Thymus (tissue), 11 donors: ENCODE results near the gene CHI3L1. TPM values are rescaled to one million over a fixed set of nuclear protein-coding genes. Genes with fewer than 3 reads are reported as not detected.

ENCODE experiments used
- DNase-seq, 9 donors: peaks; one replicate each; pipeline ENCODE4 v3.0.0-alpha.2; 2013; ENCODE audit warnings: low spot score in 9 of 9, low read depth in 6 of 9, missing footprints in 1 of 9
- H3K27ac ChIP-seq, 2 donors: one replicate each; pipeline ENCODE4 v1.5.1; 2013; ENCODE audit warnings: control low read depth in 1 of 2, low read depth in 1 of 2, low read length in 1 of 2, mild to moderate bottlenecking in 1 of 2, moderate library complexity in 1 of 2
- H3K27me3 ChIP-seq, 2 donors: one replicate each; pipeline ENCODE4 v1.5.1; 2013; ENCODE audit warnings: low read length in 1 of 2; ENCODE audit not compliant: control insufficient read depth in 2 of 2, insufficient read depth in 1 of 2
- H3K36me3 ChIP-seq, 2 donors: one replicate each; pipeline ENCODE4 v1.5.1; 2013; ENCODE audit warnings: low read length in 1 of 2, mild to moderate bottlenecking in 1 of 2, moderate library complexity in 1 of 2; ENCODE audit not compliant: control insufficient read depth in 2 of 2, insufficient read depth in 2 of 2
- H3K4me1 ChIP-seq, 2 donors: one replicate each; pipeline ENCODE4 v1.5.1; 2013; ENCODE audit warnings: low read length in 2 of 2; ENCODE audit not compliant: control insufficient read depth in 2 of 2, insufficient read depth in 2 of 2
- H3K4me3 ChIP-seq, 2 donors: one replicate each; pipeline ENCODE4 v1.5.1; 2013; ENCODE audit warnings: low read length in 2 of 2, control low read depth in 1 of 2, mild to moderate bottlenecking in 1 of 2
- H3K9me3 ChIP-seq, 2 donors: one replicate each; pipeline ENCODE4 v1.5.1; 2013; ENCODE audit warnings: low read length in 1 of 2, mild to moderate bottlenecking in 1 of 2; ENCODE audit not compliant: control insufficient read depth in 2 of 2, insufficient read depth in 1 of 2
- WGBS: extraction: QIAGEN DNeasy Blood & Tissue Kit; methylation state at CpG from one replicate; pipeline ENCODE4 v1.1.7; 2013; 5-methylcytosine and 5-hydroxymethylcytosine counted together
- polyA plus RNA-seq: library from polyadenylated mRNA; stranded (reverse); fragments of 200-250 nt; gene quantifications from one replicate; pipeline ENCODE4 v1.2.3, GENCODE V29; 2013
- total RNA-seq: library from RNA; stranded (reverse); fragments of 120-200 nt; gene quantifications from one replicate; pipeline ENCODE4 v1.2.4, GENCODE V29; 2013
- donor health status: healthy.

CHI3L1 gene
- total and polyA plus RNA-seq, 2 donors = 7.4 to 26.8 TPM

DNA sequence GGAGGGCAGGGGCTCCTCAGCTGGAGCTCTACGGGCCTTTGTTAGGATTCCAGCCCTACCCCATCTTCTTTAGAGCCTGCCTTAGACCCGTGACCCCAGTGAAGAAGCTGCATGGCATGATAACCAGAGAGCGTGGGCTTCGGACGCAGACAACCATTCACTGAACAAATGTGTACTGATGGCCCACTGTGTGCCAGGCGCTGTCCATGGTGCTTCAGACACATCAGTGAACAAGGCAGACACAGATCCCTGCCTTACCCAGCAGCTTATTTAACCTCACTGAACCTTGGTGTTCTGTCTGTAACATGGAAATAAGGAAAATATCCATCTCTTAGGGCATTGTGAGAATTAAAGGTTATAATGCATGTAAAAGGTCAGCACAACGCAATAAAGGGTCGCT is 33.4 kb upstream of the CHI3L1 start:
- H3K27me3 ChIP-seq = peaks cover 0 to 34% of the 10 kb centered on the region in 2 donors
- 98% methylated on average over 8 of the region's 8 CpGs for WGBS
- H3K9me3 ChIP-seq = no peaks in the 10 kb centered on the region
- H3K27ac ChIP-seq = no peak overlapping the region
- H3K4me3 ChIP-seq = no peak overlapping the region
- peaks cover 10 to 12% of the 10 kb centered on the region in 2 donors for H3K4me1 ChIP-seq
- H3K36me3 ChIP-seq = no peaks in the 10 kb centered on the region
- peak in 1 of 9 donors; percentile 5 for DNase-seq

- Histone ChIP-seq H3K36me3 (no peaks in the 10 kb centered on the region), H3K4me3 (no peak overlapping the region), H3K4me1 (peaks cover 11 to 15% of the 10 kb centered on the region in 2 donors), H3K27ac (no peak overlapping the region), H3K9me3 (no peaks in the 10 kb centered on the region), H3K27me3 (peaks cover 0 to 31% of the 10 kb centered on the region in 2 donors)
- WGBS = 95% methylated on average over 1 of the region's 1 CpG
- DNase-seq = no peak
These were observed 32.7 kb upstream of the CHI3L1 start for GRCh38 chr1:203219171-203219570.

DNA sequence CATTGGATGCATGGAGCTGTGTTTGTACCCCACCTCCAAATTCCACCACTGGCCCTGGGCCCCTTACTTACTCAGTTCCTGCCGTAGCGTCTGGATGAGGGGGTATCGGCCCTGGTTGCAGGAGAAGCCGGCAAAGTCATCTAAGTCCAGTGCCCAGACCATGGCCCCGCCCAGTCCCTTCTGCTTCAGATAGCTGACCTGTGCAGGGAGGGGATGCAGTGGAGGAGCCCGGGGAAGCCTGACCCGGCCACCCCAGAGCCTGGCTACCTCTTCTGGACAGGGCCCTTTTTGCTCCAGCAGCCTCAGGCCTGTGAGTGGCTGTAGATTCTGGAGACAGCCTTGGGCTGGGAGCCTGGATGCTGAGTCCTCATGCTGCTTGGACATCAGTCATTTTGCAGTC is 31.2 kb upstream of the CHI3L1 start:
- H3K9me3 ChIP-seq = no peaks in the 10 kb centered on the region
- H3K27me3 ChIP-seq = peaks cover 0 to 27% of the 10 kb centered on the region in 2 donors
- WGBS = 84% methylated on average over 7 of the region's 7 CpGs
- H3K4me1 ChIP-seq = peaks cover 11 to 15% of the 10 kb centered on the region in 2 donors
- H3K4me3 ChIP-seq = no peak overlapping the region
- no peak overlapping the region for H3K27ac ChIP-seq
- DNase-seq = no peak
- H3K36me3 ChIP-seq = no peaks in the 10 kb centered on the region

DNA sequence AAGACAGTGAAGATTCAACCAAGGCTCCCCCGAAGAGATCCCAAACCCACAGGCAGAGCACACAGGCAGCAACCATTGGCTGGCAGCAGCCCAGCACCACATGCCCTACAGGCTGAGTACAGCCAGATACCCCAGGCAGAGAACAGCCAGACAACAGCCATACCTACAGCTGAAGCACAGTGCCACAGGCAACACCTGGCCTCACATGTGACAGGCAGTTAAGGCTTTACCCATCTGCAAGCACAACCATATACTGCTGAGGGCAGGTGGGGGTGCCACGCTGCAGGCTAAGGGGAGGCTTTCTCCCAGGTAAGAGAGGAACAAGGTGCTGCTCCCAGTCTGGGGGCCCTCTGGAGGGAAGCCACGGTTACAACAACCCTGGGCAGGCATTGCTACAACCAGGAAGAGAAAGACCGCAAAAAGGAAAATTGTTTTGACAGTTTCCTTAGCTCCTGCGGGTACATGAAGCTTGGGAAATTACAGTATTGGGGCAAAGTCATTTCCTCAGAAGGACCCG is 30.7 kb upstream of the CHI3L1 start:
- peak in 1 of 9 donors; percentile 25 for DNase-seq
- 20% methylated on average over 6 of the region's 6 CpGs for WGBS
- Histone ChIP-seq H3K4me1 (peaks cover 11 to 15% of the 10 kb centered on the region in 2 donors), H3K36me3 (no peaks in the 10 kb centered on the region), H3K27ac (no peak overlapping the region), H3K9me3 (no peaks in the 10 kb centered on the region), H3K27me3 (peaks cover 0 to 27% of the 10 kb centered on the region in 2 donors), H3K4me3 (no peak overlapping the region)

- WGBS = 41% methylated on average over 19 of the region's 19 CpGs
- H3K36me3 ChIP-seq = no peaks in the 10 kb centered on the region
- peaks cover 11 to 15% of the 10 kb centered on the region in 2 donors for H3K4me1 ChIP-seq
- H3K27me3 ChIP-seq = peaks cover 0 to 27% of the 10 kb centered on the region in 2 donors
- H3K27ac ChIP-seq = no peak overlapping the region
- no peaks in the 10 kb centered on the region for H3K9me3 ChIP-seq
- DNase-seq = peak; percentile 38 to 89 (median 71)
- H3K4me3 ChIP-seq = no peak overlapping the region
These were observed 30.0 kb upstream of the CHI3L1 start for GRCh38 chr1:203216274-203217138.

GRCh38 chr1:203215573-203215972 is 29.1 kb upstream of the CHI3L1 start:
- Histone ChIP-seq H3K27ac (no peak overlapping the region), H3K4me3 (no peak overlapping the region), H3K36me3 (no peaks in the 10 kb centered on the region), H3K27me3 (peaks cover 0 to 27% of the 10 kb centered on the region in 2 donors), H3K9me3 (no peaks in the 10 kb centered on the region), H3K4me1 (peaks cover 11 to 15% of the 10 kb centered on the region in 2 donors)
- WGBS = 23% methylated on average over 9 of the region's 9 CpGs
- DNase-seq = peak in 1 of 9 donors; percentile 47

- H3K9me3 ChIP-seq = no peaks in the 10 kb centered on the region
- H3K27ac ChIP-seq = no peak overlapping the region
- no peak overlapping the region for H3K4me3 ChIP-seq
- no peaks in the 10 kb centered on the region for H3K36me3 ChIP-seq
- 75% methylated on average over 7 of the region's 7 CpGs for WGBS
- peaks cover 11 to 15% of the 10 kb centered on the region in 2 donors for H3K4me1 ChIP-seq
- peaks cover 0 to 26% of the 10 kb centered on the region in 2 donors for H3K27me3 ChIP-seq
- no peak for DNase-seq
These were observed 28.4 kb upstream of the CHI3L1 start for GRCh38 chr1:203214871-203215270.

DNA sequence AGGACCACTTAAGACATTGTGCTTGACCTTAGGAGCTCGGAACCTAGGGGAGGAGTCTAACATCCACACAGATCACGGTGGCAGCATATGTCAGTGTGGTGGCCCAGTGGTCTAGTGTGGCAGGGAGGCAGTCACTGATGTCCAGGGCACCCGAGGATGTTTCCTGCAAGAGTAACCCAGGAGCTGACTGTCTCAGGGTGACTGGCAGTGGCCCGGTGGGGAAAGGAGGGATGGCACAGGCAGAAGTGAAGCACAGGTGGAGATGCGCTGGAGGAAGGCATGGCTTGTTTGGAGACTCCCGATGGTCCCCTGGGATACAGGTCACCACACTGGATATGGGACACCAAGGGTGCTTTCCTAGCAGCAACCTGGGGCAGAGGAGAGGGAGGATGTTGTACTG is 26.6 kb upstream of the CHI3L1 start:
- no peaks in the 10 kb centered on the region for H3K9me3 ChIP-seq
- no peak for DNase-seq
- 88% methylated on average over 6 of the region's 6 CpGs for WGBS

DNA sequence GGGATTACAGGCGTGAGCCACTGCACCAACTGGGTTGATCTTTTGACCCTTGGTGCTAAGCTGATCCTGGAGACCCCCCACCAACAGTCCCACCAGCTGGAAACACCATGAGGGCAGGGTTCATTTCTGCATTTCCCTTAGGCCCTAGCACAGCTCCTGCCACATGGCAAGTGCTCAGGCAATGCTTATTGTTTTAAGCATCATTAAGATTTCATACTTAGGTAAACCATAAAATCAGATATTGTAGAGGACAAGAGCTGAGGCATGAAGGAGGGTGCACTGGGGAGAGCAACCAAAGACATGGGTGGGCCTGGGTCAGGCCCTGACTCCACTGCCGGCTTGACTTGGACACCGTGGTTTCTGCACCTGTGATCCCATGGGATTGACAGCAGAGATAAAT is 25.3 kb upstream of the CHI3L1 start:
- Histone ChIP-seq H3K27me3 (peaks cover 0 to 6% of the 10 kb centered on the region in 2 donors), H3K36me3 (no peaks in the 10 kb centered on the region), H3K4me3 (no peak overlapping the region), H3K4me1 (peaks cover 11 to 15% of the 10 kb centered on the region in 2 donors), H3K27ac (no peak overlapping the region), H3K9me3 (no peaks in the 10 kb centered on the region)
- 96% methylated on average over 3 of the region's 3 CpGs for WGBS
- no peak for DNase-seq

More for the DNA sequence above, 26.6 kb upstream of the CHI3L1 start:
- H3K27ac ChIP-seq = no peak overlapping the region
- H3K4me3 ChIP-seq = no peak overlapping the region
- peaks cover 0 to 17% of the 10 kb centered on the region in 2 donors for H3K27me3 ChIP-seq
- H3K36me3 ChIP-seq = no peaks in the 10 kb centered on the region
- H3K4me1 ChIP-seq = peaks cover 11 to 15% of the 10 kb centered on the region in 2 donors
